Activated T-helper 2 cell treated with anti-CD3 and anti-CD28 coated beads, Interferon-gamma antibody, Interleukin-2, Interleukin-4, amounts not matched to agents 10 μg/mL and 5 μg/mL and 100 μg/mL, durations not matched to agents 14 hours and 24 hours and 36 hours (primary cell): ENCODE results near the gene MB21D2. TPM values are rescaled to one million over a fixed set of nuclear protein-coding genes. Genes with fewer than 3 reads are reported as not detected.
"Not testable (repeated sequence)": the region's sequence is repeated elsewhere in the genome, so short reads cannot be mapped to it uniquely, and the experiment has no call there.

Experiments used
- DNase-seq: peaks from one replicate; pipeline ENCODE4 v3.0.0; 2021; ENCODE audit warnings: low spot score
- H3K27ac Mint-ChIP-seq: one replicate; pipeline ENCODE4 v1.8.0; 2021; ENCODE audit warnings: mixed read lengths
- H3K27me3 Mint-ChIP-seq: one replicate; pipeline ENCODE4 v1.8.0; 2021; ENCODE audit warnings: low read depth, mixed read lengths
- H3K36me3 Mint-ChIP-seq: one replicate; pipeline ENCODE4 v1.8.0; 2021; ENCODE audit warnings: low read depth, mixed read lengths
- H3K4me1 Mint-ChIP-seq: one replicate; pipeline ENCODE4 v1.8.0; 2021; ENCODE audit warnings: low read depth, mixed read lengths
- H3K4me3 Mint-ChIP-seq: one replicate; pipeline ENCODE4 v1.8.0; 2021; ENCODE audit warnings: low read depth, mild to moderate bottlenecking, moderate library complexity, mixed read lengths
- H3K9me3 Mint-ChIP-seq: one replicate; pipeline ENCODE4 v1.8.0; 2021; ENCODE audit warnings: mixed read lengths
- intact Hi-C: fragments of 100-400 bp; cut with micrococcal nuclease; formaldehyde crosslinking; loops from one replicate; pipeline ENCODE4 v1.15.1; 2023
- total RNA-seq: library from RNA; stranded (reverse); gene quantifications from 2 replicates; pipeline ENCODE4 v1.2.3, GENCODE V29; 2022

Gene MB21D2
- total RNA-seq, 1 donor from 2014 or later, result 17.7 TPM

- intact Hi-C loops, result no loop called here
- H3K9me3 Mint-ChIP-seq, result no peaks in the 10 kb centered on the region
- peaks cover 9% of the 10 kb centered on the region for H3K36me3 Mint-ChIP-seq
- H3K27me3 Mint-ChIP-seq, result peaks cover 3% of the 10 kb centered on the region
- H3K4me1 Mint-ChIP-seq, result peaks cover 22% of the 10 kb centered on the region
- H3K27ac Mint-ChIP-seq, result peak overlapping the region; percentile 44
- H3K4me3 Mint-ChIP-seq, result no peak overlapping the region
- DNase-seq, result no peak
Measured at GRCh38 chr3:192861972-192862371, 55.7 kb downstream of the MB21D2 start.

GRCh38 chr3:192860454-192860853 lies 57.2 kb downstream of the MB21D2 start:
- Mint-ChIP-seq H3K9me3 (no peaks in the 10 kb centered on the region), H3K4me3 (no peak overlapping the region), H3K36me3 (peaks cover 9% of the 10 kb centered on the region), H3K27ac (no peak overlapping the region), H3K4me1 (peaks cover 24% of the 10 kb centered on the region), H3K27me3 (peaks cover 3% of the 10 kb centered on the region)
- intact Hi-C loops, result no loop called here
- DNase-seq, result no peak

GRCh38 chr3:192858849-192859585 lies 58.6 kb downstream of the MB21D2 start:
- H3K27ac Mint-ChIP-seq, result no peak overlapping the region
- H3K4me3 Mint-ChIP-seq, result no peak overlapping the region
- peaks cover 21% of the 10 kb centered on the region for H3K4me1 Mint-ChIP-seq
- no peaks in the 10 kb centered on the region for H3K9me3 Mint-ChIP-seq
- H3K27me3 Mint-ChIP-seq, result peaks cover 3% of the 10 kb centered on the region
- no peak for DNase-seq
- intact Hi-C loops, result loop anchor here (10.0 kb wide), 1 partner anchor 184 kb away; no protein-coding TSS in a partner anchor
- peaks cover 6% of the 10 kb centered on the region for H3K36me3 Mint-ChIP-seq

GRCh38 chr3:192857260-192857661 lies 60.4 kb downstream of the MB21D2 start:
- Mint-ChIP-seq H3K9me3 (no peaks in the 10 kb centered on the region), H3K36me3 (peaks cover 9% of the 10 kb centered on the region), H3K27ac (no peak overlapping the region), H3K4me1 (peaks cover 30% of the 10 kb centered on the region), H3K27me3 (peaks cover 3% of the 10 kb centered on the region), H3K4me3 (no peak overlapping the region)
- DNase-seq, result no peak
- intact Hi-C loops, result loop anchor here (10.0 kb wide), 1 partner anchor 182 kb away; no protein-coding TSS in a partner anchor

- Mint-ChIP-seq H3K36me3 (peaks cover 7% of the 10 kb centered on the region), H3K9me3 (no peaks in the 10 kb centered on the region), H3K27ac (no peak overlapping the region), H3K27me3 (peaks cover 3% of the 10 kb centered on the region), H3K4me1 (peaks cover 38% of the 10 kb centered on the region), H3K4me3 (no peak overlapping the region)
- DNase-seq, result no peak
- intact Hi-C loops, result loop anchor here (1.0 to 10.0 kb wide), 3 partner anchors 38 to 181 kb away; no protein-coding TSS in a partner anchor
Measured at GRCh38 chr3:192855434-192855833, 62.2 kb downstream of the MB21D2 start.

GRCh38 chr3:192851821-192852372 lies 65.8 kb downstream of the MB21D2 start:
- intact Hi-C loops, result loop anchor here (2.0 to 10.0 kb wide), 2 partner anchors 65 to 177 kb away; partner anchors contain the start of gene MB21D2
- H3K4me1 Mint-ChIP-seq, result peaks cover 46% of the 10 kb centered on the region
- no peak for DNase-seq
- peak overlapping the region; percentile 38 for H3K27ac Mint-ChIP-seq
- H3K9me3 Mint-ChIP-seq, result no peaks in the 10 kb centered on the region
- H3K27me3 Mint-ChIP-seq, result no peaks in the 10 kb centered on the region
- H3K36me3 Mint-ChIP-seq, result peaks cover 9% of the 10 kb centered on the region
- no peak overlapping the region for H3K4me3 Mint-ChIP-seq

GRCh38 chr3:192850451-192850981 lies 67.1 kb downstream of the MB21D2 start:
- peak overlapping the region; percentile 18 for H3K4me3 Mint-ChIP-seq
- peak; percentile 12 for DNase-seq
- peaks cover 48% of the 10 kb centered on the region for H3K4me1 Mint-ChIP-seq
- peaks cover 9% of the 10 kb centered on the region for H3K36me3 Mint-ChIP-seq
- no peaks in the 10 kb centered on the region for H3K9me3 Mint-ChIP-seq
- intact Hi-C loops, result loop anchor here (1.0 to 10.0 kb wide), 8 partner anchors 19 to 176 kb away; partner anchors contain the start of gene MB21D2
- H3K27me3 Mint-ChIP-seq, result no peaks in the 10 kb centered on the region
- H3K27ac Mint-ChIP-seq, result peak overlapping the region; percentile 66

GRCh38 chr3:192849821-192850220 lies 67.8 kb downstream of the MB21D2 start:
- not testable (repeated sequence) for H3K27ac Mint-ChIP-seq, H3K9me3 Mint-ChIP-seq, H3K36me3 Mint-ChIP-seq, H3K4me3 Mint-ChIP-seq, H3K27me3 Mint-ChIP-seq, DNase-seq
- H3K4me1 Mint-ChIP-seq, result peaks cover 55% of the 10 kb centered on the region
- intact Hi-C loops, result loop anchor here (1.0 to 10.0 kb wide), 8 partner anchors 19 to 175 kb away; partner anchors contain the start of gene MB21D2

GRCh38 chr3:192848371-192849233 lies 69.1 kb downstream of the MB21D2 start:
- H3K4me1 Mint-ChIP-seq, result peaks cover 56% of the 10 kb centered on the region

GRCh38 chr3:192847941-192848340 lies 69.7 kb downstream of the MB21D2 start:
- intact Hi-C loops, result no loop called here
- no peak overlapping the region for H3K4me3 Mint-ChIP-seq
- no peak for DNase-seq
- H3K4me1 Mint-ChIP-seq, result peaks cover 53% of the 10 kb centered on the region
- H3K9me3 Mint-ChIP-seq, result no peaks in the 10 kb centered on the region
- no peaks in the 10 kb centered on the region for H3K27me3 Mint-ChIP-seq
- no peak overlapping the region for H3K27ac Mint-ChIP-seq
- H3K36me3 Mint-ChIP-seq, result peaks cover 3% of the 10 kb centered on the region

More at GRCh38 chr3:192848371-192849233, 69.1 kb downstream of the MB21D2 start:
- H3K27me3 Mint-ChIP-seq, result no peaks in the 10 kb centered on the region
- DNase-seq, result no peak
- intact Hi-C loops, result no loop called here
- H3K4me3 Mint-ChIP-seq, result no peak overlapping the region
- H3K9me3 Mint-ChIP-seq, result no peaks in the 10 kb centered on the region
- no peak overlapping the region for H3K27ac Mint-ChIP-seq
- peaks cover 3% of the 10 kb centered on the region for H3K36me3 Mint-ChIP-seq

- H3K27ac Mint-ChIP-seq, result peak overlapping the region; percentile 4
- intact Hi-C loops, result loop anchor here (1.0 kb wide), 1 partner anchor 14 kb away; no protein-coding TSS in a partner anchor
- no peaks in the 10 kb centered on the region for H3K27me3 Mint-ChIP-seq
- H3K9me3 Mint-ChIP-seq, result no peaks in the 10 kb centered on the region
- peaks cover 36% of the 10 kb centered on the region for H3K4me1 Mint-ChIP-seq
- H3K4me3 Mint-ChIP-seq, result no peak overlapping the region
- no peak for DNase-seq
- H3K36me3 Mint-ChIP-seq, result peaks cover 2% of the 10 kb centered on the region
Measured at GRCh38 chr3:192845526-192845855, 72.2 kb downstream of the MB21D2 start.

- Mint-ChIP-seq H3K36me3 (no peaks in the 10 kb centered on the region), H3K4me3 (no peak overlapping the region), H3K4me1 (peaks cover 34% of the 10 kb centered on the region), H3K9me3 (no peaks in the 10 kb centered on the region), H3K27me3 (no peaks in the 10 kb centered on the region), H3K27ac (peak overlapping the region; percentile 4)
- intact Hi-C loops, result loop anchor here (1.0 kb wide), 1 partner anchor 14 kb away; no protein-coding TSS in a partner anchor
- DNase-seq, result no peak
Measured at GRCh38 chr3:192844836-192845525, 72.7 kb downstream of the MB21D2 start.
